Measurements from ENCODE around the gene SNHG17.

Gene SNHG17

DNA sequence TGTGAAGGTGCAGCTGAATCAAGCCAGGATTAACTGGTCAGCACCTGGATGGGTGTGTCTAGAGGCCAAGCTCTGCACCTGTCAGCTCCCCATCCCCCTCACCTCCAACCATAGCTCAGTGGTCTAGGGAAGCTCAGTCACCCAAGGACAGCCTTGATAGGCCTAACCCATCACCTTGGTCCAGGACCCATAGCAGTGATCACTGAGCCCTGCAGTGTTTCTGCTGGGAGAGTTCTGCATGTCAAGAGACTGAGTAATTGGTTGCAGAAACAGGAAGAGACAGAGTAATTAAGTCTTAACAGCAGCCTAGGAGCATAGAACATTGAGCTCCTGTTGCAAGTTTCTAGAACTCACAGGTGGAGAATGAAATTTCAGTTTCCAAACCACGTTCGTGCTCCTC lies 18.8 kb upstream of the SNHG17 start:
- no peak for TF ChIP-seq ZFX (IDR thresholded peaks at IDR 0.05)
- TF ChIP-seq, protein P1, sequence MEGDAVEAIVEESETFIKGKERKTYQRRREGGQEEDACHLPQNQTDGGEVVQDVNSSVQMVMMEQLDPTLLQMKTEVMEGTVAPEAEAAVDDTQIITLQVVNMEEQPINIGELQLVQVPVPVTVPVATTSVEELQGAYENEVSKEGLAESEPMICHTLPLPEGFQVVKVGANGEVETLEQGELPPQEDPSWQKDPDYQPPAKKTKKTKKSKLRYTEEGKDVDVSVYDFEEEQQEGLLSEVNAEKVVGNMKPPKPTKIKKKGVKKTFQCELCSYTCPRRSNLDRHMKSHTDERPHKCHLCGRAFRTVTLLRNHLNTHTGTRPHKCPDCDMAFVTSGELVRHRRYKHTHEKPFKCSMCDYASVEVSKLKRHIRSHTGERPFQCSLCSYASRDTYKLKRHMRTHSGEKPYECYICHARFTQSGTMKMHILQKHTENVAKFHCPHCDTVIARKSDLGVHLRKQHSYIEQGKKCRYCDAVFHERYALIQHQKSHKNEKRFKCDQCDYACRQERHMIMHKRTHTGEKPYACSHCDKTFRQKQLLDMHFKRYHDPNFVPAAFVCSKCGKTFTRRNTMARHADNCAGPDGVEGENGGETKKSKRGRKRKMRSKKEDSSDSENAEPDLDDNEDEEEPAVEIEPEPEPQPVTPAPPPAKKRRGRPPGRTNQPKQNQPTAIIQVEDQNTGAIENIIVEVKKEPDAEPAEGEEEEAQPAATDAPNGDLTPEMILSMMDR (conservative IDR thresholded peaks at IDR 0.05): no peak
- no peak overlapping the region for H3K27ac ChIP-seq

DNA sequence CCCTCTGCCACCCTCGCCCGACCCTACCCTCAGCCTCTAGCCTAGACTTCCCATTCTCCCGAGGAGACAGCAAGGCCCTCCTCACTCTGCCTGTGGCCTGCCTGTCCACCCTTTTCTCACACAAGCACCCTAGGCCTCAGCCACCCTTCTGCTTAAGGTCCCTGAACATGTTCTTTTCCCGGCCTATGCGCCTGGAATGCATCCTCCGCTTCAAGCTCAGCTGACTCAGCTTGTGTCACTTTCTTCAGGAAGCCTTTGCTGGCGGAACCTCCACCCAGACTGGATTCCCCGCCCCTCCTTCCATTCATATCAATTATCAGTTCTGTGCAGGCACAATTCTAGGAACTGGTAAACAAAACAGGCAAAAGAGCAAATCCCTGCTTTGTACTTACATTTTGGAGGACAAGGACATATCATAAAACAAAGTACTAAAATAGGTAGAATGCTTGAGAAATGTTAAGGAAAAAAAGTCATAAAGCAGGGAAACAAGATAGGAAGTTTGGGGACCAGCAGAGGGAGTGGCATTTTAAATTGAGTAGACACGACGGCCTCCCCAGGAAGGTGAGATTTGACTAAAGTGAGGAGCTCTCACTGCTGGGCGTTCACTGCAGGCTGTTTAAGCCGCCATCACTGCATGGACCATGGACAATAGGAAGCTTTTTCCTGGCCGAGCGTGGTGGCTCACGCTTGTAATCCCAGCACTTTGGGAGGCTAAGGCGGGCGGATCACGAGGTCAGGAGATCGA lies 17.9 kb upstream of the SNHG17 start:
- no peak for TF ChIP-seq ZFX (IDR thresholded peaks at IDR 0.05)
- TF ChIP-seq, protein P1 (conservative IDR thresholded peaks at IDR 0.05): no peak
- no peak overlapping the region for H3K27ac ChIP-seq

DNA sequence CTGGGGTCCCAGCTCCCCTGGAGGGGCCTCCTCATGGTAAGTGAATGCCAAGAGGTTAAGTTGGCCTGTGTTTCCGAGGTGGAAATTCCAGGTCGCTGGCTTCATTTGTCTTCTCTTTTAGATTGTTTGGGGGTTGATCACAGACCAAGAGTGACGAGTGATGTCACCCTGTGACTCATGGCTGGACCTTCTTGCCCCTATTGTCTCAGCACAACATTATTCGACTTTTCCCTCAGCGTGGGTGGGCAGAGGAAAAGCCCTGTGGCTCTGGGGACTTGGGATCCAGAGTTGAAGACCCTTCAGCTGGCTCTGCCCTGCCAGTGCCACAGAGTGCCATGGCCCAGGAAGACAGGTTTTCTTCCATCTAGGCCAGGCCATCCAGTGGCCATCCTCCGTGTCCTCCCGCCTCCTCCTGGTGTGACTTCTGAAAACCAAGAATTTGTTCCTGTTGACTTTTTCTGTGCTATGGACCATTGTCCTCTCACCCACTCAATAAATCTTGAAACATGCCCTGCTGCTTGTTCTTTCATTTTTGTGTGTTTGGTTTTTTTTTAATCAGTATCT lies 15.4 kb upstream of the SNHG17 start:
- TF ChIP-seq, protein P1 (conservative IDR thresholded peaks at IDR 0.05): no peak
- no peak for TF ChIP-seq ZFX (IDR thresholded peaks at IDR 0.05)
- H3K27ac ChIP-seq: no peak overlapping the region

DNA sequence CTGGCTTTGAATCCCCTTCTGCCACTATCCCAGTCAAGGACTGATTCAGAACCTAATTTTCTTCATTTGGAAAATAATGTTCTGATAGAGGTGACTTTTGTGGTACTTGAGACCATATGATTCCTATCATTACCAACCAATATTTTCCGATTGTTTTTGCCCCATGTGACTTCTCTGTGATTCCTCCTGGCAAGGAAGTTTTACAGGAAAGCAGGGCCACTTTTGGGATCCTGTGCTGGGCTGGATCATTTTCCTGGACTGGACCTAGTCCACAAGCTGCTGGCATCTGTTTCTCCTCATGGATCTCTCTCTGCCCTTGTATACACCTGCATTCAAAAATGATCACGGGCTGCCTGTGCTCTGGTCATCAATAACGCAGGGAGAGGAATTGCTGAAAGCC lies 13.9 kb upstream of the SNHG17 start:
- peak overlapping the region; percentile 89 for H3K27ac ChIP-seq
- TF ChIP-seq ZFX (IDR thresholded peaks at IDR 0.05): no peak
- TF ChIP-seq, protein P1 (conservative IDR thresholded peaks at IDR 0.05): no peak

DNA sequence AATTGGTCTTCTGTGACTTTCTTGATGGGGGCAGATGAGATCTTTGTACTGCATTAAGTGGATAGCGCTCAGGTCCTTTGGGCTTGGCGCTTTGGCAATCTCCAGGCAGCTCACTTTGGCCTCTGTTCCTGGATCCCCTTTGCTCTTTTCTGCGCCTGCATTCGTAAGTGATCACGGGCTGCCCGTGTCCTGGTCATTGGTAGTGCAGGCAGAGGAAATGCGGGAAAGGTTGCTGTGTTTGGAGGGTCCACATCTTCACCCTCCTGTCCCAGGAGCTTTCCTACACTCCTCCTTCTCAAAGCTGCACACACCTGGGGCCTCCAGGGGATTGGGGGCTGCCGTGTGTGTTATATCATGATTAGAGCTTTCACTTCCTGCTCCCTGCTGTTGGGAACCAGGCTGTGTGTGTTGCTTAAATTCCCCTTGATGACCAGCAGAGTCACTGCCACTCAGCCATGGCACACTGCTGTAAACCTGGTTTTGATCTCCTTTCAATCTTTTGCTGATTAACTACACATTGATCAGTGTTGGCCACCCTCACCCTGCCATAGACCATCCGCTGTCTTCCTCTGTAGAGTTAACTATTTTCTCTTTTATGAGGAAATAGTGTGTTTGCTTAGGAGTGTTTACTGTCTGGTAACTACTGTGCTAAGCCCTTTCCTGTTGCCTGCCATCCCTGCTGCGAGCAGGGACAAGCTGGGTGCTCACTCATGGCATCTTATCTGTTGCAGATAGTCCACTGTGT lies 13.0 kb upstream of the SNHG17 start:
- H3K27ac ChIP-seq: peak overlapping the region; percentile 89
- TF ChIP-seq, protein P1 (conservative IDR thresholded peaks at IDR 0.05): no peak
- TF ChIP-seq ZFX (IDR thresholded peaks at IDR 0.05): no peak

DNA sequence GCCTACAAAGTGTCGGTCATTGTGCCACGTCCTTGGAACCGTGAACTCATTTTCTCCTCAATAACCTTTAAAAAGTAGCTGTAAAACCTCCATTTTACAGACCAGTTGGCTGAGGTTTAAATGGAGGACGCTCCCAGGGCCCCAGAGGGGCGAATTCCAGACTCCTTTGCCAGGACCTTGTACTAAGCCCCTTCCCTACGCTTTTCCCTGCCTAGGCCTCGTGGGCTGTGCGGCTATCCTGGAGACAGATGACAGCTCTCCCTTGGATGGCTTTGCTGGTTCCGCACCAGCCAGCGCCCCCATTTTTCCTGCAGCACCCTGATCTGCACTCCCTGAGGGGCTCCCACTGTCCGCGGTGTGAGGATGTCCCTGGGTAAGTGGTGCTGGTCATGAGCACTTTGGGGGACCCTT lies 12.1 kb upstream of the SNHG17 start:
- TF ChIP-seq, protein P1 (conservative IDR thresholded peaks at IDR 0.05): no peak
- TF ChIP-seq ZFX (IDR thresholded peaks at IDR 0.05): no peak
- H3K27ac ChIP-seq: peak overlapping the region; percentile 89
